SK-N-SH (cell line): Measurements from ENCODE around the gene PAM. TPM values are rescaled to one million over a fixed set of nuclear protein-coding genes. Genes with fewer than 3 reads are reported as not detected.

Source experiments
- CTCF ChIA-PET: fragments of 300-600, 350-600 bp; formaldehyde crosslinking; extraction: SDS; loops from one replicate; lab custom pipeline; 2021; lab: Yijun Ruan, JAX
- POLR2A ChIA-PET: fragments of 350-600 bp; sonication (Branson Sonifier 250); formaldehyde crosslinking; extraction: SDS; loops from one replicate; lab custom pipeline; 2020; ENCODE audit warnings: antibody characterized with exemption, inconsistent platforms; lab: Yijun Ruan, JAX
- DNase-seq: peaks from one replicate; pipeline ENCODE4 v3.0.0; 2012
- H2AFZ ChIP-seq: fragments of 200-600 bp; sonication (generic); 2 replicates; pipeline ENCODE4 v1.8.1; 2016; ENCODE audit warnings: antibody characterized with exemption, mild to moderate bottlenecking, low read depth
- H3F3A ChIP-seq: fragments of 200-600 bp; sonication (generic); replicated peaks from 2 replicates; pipeline ENCODE3; 2016; ENCODE audit warnings: antibody characterized with exemption, mild to moderate bottlenecking; ENCODE audit not compliant: insufficient read depth
- H3K27ac ChIP-seq, 2 experiments: fragments of 200-500 bp in 1 of 2; fragments of 200-600 bp in 1 of 2; sonication (Bioruptor generic) in 1 of 2; sonication (generic), shearing (Covaris generic) in 1 of 2; 2 replicates each; pipeline versions ENCODE4 v1.5.1 to v1.6.1; 2014 to 2016; ENCODE audit warnings: low read depth in 2 of 2, inconsistent platforms in 1 of 2, low read length in 1 of 2, mild to moderate bottlenecking in 1 of 2, mixed read lengths in 1 of 2
- H3K27me3 ChIP-seq: fragments of 200-600 bp; sonication (generic), shearing (Covaris generic); 2 replicates; pipeline ENCODE4 v1.6.1; 2016; ENCODE audit warnings: mixed run types; ENCODE audit not compliant: insufficient read depth
- H3K36me3 ChIP-seq, 2 experiments: fragments of 200-500 bp in 1 of 2; fragments of 200-600 bp in 1 of 2; sonication (Bioruptor generic) in 1 of 2; sonication (generic) in 1 of 2; replicated peaks in 1 of 2; 2 replicates each; pipeline versions ENCODE3 to v1.5.1; 2014 to 2016; ENCODE audit warnings: low read length in 1 of 2, mild to moderate bottlenecking in 1 of 2; ENCODE audit not compliant: insufficient read depth in 2 of 2, control insufficient read depth in 1 of 2
- H3K4me1 ChIP-seq, 2 experiments: fragments of 200-500 bp in 1 of 2; fragments of 200-600 bp in 1 of 2; sonication (Bioruptor generic) in 1 of 2; sonication (generic), shearing (Covaris generic) in 1 of 2; 2 replicates each; pipeline versions ENCODE4 v1.5.1 to v1.6.1; 2014 to 2016; ENCODE audit warnings: low read depth in 1 of 2, low read length in 1 of 2, mixed run types in 1 of 2; ENCODE audit not compliant: insufficient read depth in 2 of 2, control insufficient read depth in 1 of 2
- H3K4me2 ChIP-seq: fragments of 200-600 bp; sonication (generic), shearing (Covaris generic); 2 replicates; pipeline ENCODE4 v1.6.1; 2017; ENCODE audit warnings: mixed run types
- H3K4me3 ChIP-seq, 2 experiments: fragments of 200-500 bp in 1 of 2; fragments of 200-600 bp in 1 of 2; sonication (Bioruptor generic) in 1 of 2; sonication (generic), shearing (Covaris generic) in 1 of 2; 2 replicates each; pipeline versions ENCODE4 v1.5.1 to v1.8.1; 2014 to 2016; ENCODE audit warnings: low read depth in 2 of 2, inconsistent platforms in 1 of 2, low read length in 1 of 2, mild to moderate bottlenecking in 1 of 2, mixed read lengths in 1 of 2, moderate library complexity in 1 of 2
- H3K79me2 ChIP-seq: fragments of 200-600 bp; sonication (generic); 2 replicates; pipeline ENCODE4 v1.8.1; 2017; ENCODE audit warnings: mild to moderate bottlenecking; ENCODE audit not compliant: insufficient read depth
- H3K9ac ChIP-seq: fragments of 200-600 bp; sonication (generic); 2 replicates; pipeline ENCODE4 v1.6.1; 2017; ENCODE audit warnings: mixed run types
- H3K9me2 ChIP-seq: fragments of 200-600 bp; sonication (generic); 2 replicates; pipeline ENCODE4 v1.6.1; 2017; ENCODE audit warnings: mixed run types
- H3K9me3 ChIP-seq: fragments of 200-600 bp; sonication (generic); 2 replicates; pipeline ENCODE4 v1.6.1; 2017; ENCODE audit warnings: mixed run types, mild to moderate bottlenecking, moderate library complexity
- H4K20me1 ChIP-seq: fragments of 200-600 bp; sonication (generic); 2 replicates; pipeline ENCODE4 v1.6.1; 2017; ENCODE audit warnings: mild to moderate bottlenecking, mixed run types; ENCODE audit not compliant: insufficient read depth
- ELF1 ChIP-seq: IDR thresholded peaks from 2 replicates; pipeline ENCODE4 v1.4.0; 2012
- EP300 ChIP-seq, 2 experiments: IDR thresholded peaks; 2 replicates each; pipeline versions ENCODE4 v1.4.0 to v1.6.1; 2012; ENCODE audit warnings: borderline replicate concordance in 1 of 2, low read depth in 1 of 2, low read length in 1 of 2
- FOXM1 ChIP-seq: IDR thresholded peaks from 2 replicates; pipeline ENCODE4 v1.4.0; 2012; ENCODE audit warnings: low read depth, mild to moderate bottlenecking
- JUND ChIP-seq: IDR thresholded peaks from 2 replicates; pipeline ENCODE4 v1.4.0; 2012
- MEF2A ChIP-seq: IDR thresholded peaks from 2 replicates; pipeline ENCODE4 v1.4.0; 2012; ENCODE audit warnings: low read depth, borderline replicate concordance
- NFIC ChIP-seq: IDR thresholded peaks from 2 replicates; pipeline ENCODE4 v1.4.0; 2012; ENCODE audit warnings: borderline replicate concordance
- NRF1 ChIP-seq: IDR thresholded peaks from 2 replicates; pipeline ENCODE4 v1.6.1; 2012; ENCODE audit warnings: low read depth, mild to moderate bottlenecking, low read length
- RAD21 ChIP-seq: IDR thresholded peaks from 2 replicates; pipeline ENCODE4 v1.6.1; 2012; ENCODE audit warnings: mild to moderate bottlenecking, low read length
- RCOR1 ChIP-seq: fragments of 150-350 bp; IDR thresholded peaks from 2 replicates; pipeline ENCODE4 v1.6.1; 2017; ENCODE audit warnings: antibody characterized with exemption, low read length
- SIN3A ChIP-seq: IDR thresholded peaks from 2 replicates; pipeline ENCODE4 v1.6.1; 2012; ENCODE audit warnings: low read depth, mild to moderate bottlenecking, low read length, moderate library complexity, borderline replicate concordance
- SMC3 ChIP-seq: IDR thresholded peaks from 2 replicates; pipeline ENCODE4 v1.6.1; 2012; ENCODE audit warnings: low read depth, low read length, improper control_type of control experiment
- TAF1 ChIP-seq: IDR thresholded peaks from 2 replicates; pipeline ENCODE4 v1.6.1; 2012; ENCODE audit warnings: low read depth, mild to moderate bottlenecking, low read length, moderate library complexity, borderline replicate concordance
- TEAD4 ChIP-seq: IDR thresholded peaks from 2 replicates; pipeline ENCODE4 v1.4.0; 2012; ENCODE audit warnings: mild to moderate bottlenecking, borderline replicate concordance; ENCODE audit not compliant: insufficient read depth
- YY1 ChIP-seq: IDR thresholded peaks from 2 replicates; pipeline ENCODE4 v1.4.0; 2012; ENCODE audit warnings: low read depth, mild to moderate bottlenecking
- WGBS: methylation state at CpG from one replicate; pipeline ENCODE4 v1.1.6; 2017; ENCODE audit warnings: low lambda C conversion rate; 5-methylcytosine and 5-hydroxymethylcytosine counted together
- polyA plus RNA-seq, 3 experiments: library from polyadenylated mRNA; depleted of rRNA; stranded (reverse); fragments of >200 nt; gene quantifications; 2 replicates each; pipeline ENCODE4 v1.2.3, GENCODE V29; 2012
- TF ChIP-seq, protein P1 (sequence below): IDR thresholded peaks from 2 replicates; pipeline ENCODE4; 2012
- TF ChIP-seq, protein P2 (sequence below): IDR thresholded peaks from 2 replicates; pipeline ENCODE4 v1.4.0; 2012; ENCODE audit warnings: low read depth, borderline replicate concordance
- TF ChIP-seq, protein P3 (sequence below): IDR thresholded peaks from 2 replicates; pipeline ENCODE4 v1.6.1; 2012; ENCODE audit warnings: mild to moderate bottlenecking, low read depth, low read length, moderate library complexity
- TF ChIP-seq, protein P4 (sequence below): fragments of 200-600 bp; sonication (generic); IDR thresholded peaks from 2 replicates; pipeline ENCODE4 v1.6.1; 2017; ENCODE audit warnings: antibody characterized with exemption, mild to moderate bottlenecking, moderate library complexity
- TF ChIP-seq, protein P5 (sequence below): IDR thresholded peaks from 2 replicates; pipeline ENCODE4 v1.4.0; 2012; ENCODE audit warnings: low read depth
- TF ChIP-seq, protein P6 (sequence below): fragments of 150-350 bp; IDR thresholded peaks from 2 replicates; pipeline ENCODE4 v1.6.1; 2016; ENCODE audit warnings: mild to moderate bottlenecking, low read depth, low read length
- TF ChIP-seq, protein P7 (sequence below): IDR thresholded peaks from 2 replicates; pipeline ENCODE4 v1.4.0; 2012; ENCODE audit warnings: low read depth, borderline replicate concordance

The PAM gene
- polyA plus RNA-seq (2012; rRNA removed), result 507 and 662 TPM in 2 replicates
- 705 and 812 TPM in 2 replicates for polyA plus RNA-seq (2012; cell fraction: cytosol; rRNA removed)
- 426 and 472 TPM in 2 replicates for polyA plus RNA-seq (2012; cell fraction: nucleus; rRNA removed)

DNA sequence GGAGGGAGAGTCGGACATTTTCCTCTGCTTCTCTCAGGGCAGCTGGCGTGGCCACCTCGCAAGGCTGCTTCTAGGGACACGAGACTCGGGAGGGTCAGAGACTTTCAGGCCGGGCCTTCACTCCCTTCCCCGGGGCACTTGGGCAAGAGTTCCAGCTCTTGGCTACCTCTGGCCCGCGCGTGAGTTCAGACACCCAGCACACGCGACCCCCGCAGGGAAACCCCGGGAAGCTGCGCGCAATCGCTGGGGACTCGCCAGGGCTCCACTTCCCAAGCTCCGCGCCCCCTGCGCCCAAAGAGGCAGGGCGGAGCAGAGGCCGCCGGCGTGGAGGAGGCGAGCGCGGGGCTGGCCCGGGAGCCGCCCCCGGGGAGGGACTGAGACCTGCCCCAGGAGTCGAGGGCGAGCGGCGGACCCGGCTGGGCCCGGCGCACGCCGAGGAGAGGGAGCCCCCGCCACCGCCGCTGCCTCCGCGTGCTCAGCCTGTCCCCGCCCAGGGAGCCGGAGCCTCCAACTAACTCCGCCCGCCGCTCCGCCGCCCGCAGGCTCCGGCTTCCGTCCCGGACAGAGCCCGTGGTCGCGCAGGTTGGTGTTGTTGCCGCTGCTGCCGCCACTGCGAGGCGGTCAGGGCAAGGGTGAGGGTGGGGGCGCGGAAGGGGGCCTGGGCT lies at the start of gene PAM:
Gene PAM, plus strand, starts transcription at position 539 of the 665 bp plus-strand sequence. CDS start 110,891 bp downstream, outside the sequence.
- Histone ChIP-seq H3K4me2 (peak within 1 kb of the TSS; percentile 96), H3K36me3 (no peaks in the 10 kb centered on the region), H3K27ac (peak within 1 kb of the TSS; percentile 89), H3K27me3 (no peaks in the 10 kb centered on the region), H3K79me2 (peaks cover 49% of the 10 kb centered on the region), H3K4me3 (peak within 1 kb of the TSS; percentile 72 to 96), H4K20me1 (no peaks in the 10 kb centered on the region; the same call in 1 of the 2 replicates), H3K9me3 (no peaks in the 10 kb centered on the region), H2AFZ (peak within 1 kb of the TSS; percentile 98), H3K4me1 (peaks cover 20 to 22% of the 10 kb centered on the region in 2 experiments; a peak in 3 of 4 replicates), H3F3A (no peaks in the 10 kb centered on the region), H3K9me2 (no peaks in the 10 kb centered on the region), H3K9ac (peak within 1 kb of the TSS; percentile 97)
- CTCF ChIA-PET, result interaction anchor here (1.1 to 6.0 kb wide), 7 partner anchors 8 to 384 kb away, joined by 3 to 36 read pairs (median 5); no protein-coding TSS in a partner anchor
- WGBS, result 0% methylated on average over 7 of the region's 65 CpGs
- DNase-seq, result peak; percentile 93
- POLR2A ChIA-PET, result interaction anchor here (1.0 to 1.5 kb wide), 3 partner anchors 8 to 365 kb away, joined by 3 to 6 read pairs (median 5); partner anchors contain the start of genes GIN1 and PPIP5K2
- TF ChIP-seq SMC3, result no peak
- TF ChIP-seq, protein P1, sequence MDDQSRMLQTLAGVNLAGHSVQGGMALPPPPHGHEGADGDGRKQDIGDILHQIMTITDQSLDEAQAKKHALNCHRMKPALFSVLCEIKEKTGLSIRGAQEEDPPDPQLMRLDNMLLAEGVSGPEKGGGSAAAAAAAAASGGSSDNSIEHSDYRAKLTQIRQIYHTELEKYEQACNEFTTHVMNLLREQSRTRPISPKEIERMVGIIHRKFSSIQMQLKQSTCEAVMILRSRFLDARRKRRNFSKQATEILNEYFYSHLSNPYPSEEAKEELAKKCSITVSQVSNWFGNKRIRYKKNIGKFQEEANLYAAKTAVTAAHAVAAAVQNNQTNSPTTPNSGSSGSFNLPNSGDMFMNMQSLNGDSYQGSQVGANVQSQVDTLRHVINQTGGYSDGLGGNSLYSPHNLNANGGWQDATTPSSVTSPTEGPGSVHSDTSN, result no peak
- no peak for TF ChIP-seq RCOR1
- no peak for TF ChIP-seq ELF1
- TF ChIP-seq NFIC, result no peak
- TF ChIP-seq, protein P2, sequence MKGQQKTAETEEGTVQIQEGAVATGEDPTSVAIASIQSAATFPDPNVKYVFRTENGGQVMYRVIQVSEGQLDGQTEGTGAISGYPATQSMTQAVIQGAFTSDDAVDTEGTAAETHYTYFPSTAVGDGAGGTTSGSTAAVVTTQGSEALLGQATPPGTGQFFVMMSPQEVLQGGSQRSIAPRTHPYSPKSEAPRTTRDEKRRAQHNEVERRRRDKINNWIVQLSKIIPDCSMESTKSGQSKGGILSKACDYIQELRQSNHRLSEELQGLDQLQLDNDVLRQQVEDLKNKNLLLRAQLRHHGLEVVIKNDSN, result no peak
- TF ChIP-seq NRF1, result peak; percentile 40; the same call in 1 of the 2 replicates
- TF ChIP-seq EP300 (IDR thresholded peaks at IDR 0.05; ENCODE audit: borderline replicate concordance in 1 of 2, low read depth in 1 of 2, low read length in 1 of 2), result no peak
- TF ChIP-seq TEAD4, result 0 out of 2 replicates have a peak, but pooled peaks have one; percentile 5
- peak; percentile 51; the same call in 1 of the 2 replicates for TF ChIP-seq TAF1
- TF ChIP-seq SIN3A, result peak; percentile 86; the same call in 1 of the 2 replicates
- TF ChIP-seq, protein P3, sequence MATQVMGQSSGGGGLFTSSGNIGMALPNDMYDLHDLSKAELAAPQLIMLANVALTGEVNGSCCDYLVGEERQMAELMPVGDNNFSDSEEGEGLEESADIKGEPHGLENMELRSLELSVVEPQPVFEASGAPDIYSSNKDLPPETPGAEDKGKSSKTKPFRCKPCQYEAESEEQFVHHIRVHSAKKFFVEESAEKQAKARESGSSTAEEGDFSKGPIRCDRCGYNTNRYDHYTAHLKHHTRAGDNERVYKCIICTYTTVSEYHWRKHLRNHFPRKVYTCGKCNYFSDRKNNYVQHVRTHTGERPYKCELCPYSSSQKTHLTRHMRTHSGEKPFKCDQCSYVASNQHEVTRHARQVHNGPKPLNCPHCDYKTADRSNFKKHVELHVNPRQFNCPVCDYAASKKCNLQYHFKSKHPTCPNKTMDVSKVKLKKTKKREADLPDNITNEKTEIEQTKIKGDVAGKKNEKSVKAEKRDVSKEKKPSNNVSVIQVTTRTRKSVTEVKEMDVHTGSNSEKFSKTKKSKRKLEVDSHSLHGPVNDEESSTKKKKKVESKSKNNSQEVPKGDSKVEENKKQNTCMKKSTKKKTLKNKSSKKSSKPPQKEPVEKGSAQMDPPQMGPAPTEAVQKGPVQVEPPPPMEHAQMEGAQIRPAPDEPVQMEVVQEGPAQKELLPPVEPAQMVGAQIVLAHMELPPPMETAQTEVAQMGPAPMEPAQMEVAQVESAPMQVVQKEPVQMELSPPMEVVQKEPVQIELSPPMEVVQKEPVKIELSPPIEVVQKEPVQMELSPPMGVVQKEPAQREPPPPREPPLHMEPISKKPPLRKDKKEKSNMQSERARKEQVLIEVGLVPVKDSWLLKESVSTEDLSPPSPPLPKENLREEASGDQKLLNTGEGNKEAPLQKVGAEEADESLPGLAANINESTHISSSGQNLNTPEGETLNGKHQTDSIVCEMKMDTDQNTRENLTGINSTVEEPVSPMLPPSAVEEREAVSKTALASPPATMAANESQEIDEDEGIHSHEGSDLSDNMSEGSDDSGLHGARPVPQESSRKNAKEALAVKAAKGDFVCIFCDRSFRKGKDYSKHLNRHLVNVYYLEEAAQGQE, result 0 out of 2 replicates have a peak, but pooled peaks have one; percentile 15
- no peak for TF ChIP-seq FOXM1
- TF ChIP-seq, protein P4, sequence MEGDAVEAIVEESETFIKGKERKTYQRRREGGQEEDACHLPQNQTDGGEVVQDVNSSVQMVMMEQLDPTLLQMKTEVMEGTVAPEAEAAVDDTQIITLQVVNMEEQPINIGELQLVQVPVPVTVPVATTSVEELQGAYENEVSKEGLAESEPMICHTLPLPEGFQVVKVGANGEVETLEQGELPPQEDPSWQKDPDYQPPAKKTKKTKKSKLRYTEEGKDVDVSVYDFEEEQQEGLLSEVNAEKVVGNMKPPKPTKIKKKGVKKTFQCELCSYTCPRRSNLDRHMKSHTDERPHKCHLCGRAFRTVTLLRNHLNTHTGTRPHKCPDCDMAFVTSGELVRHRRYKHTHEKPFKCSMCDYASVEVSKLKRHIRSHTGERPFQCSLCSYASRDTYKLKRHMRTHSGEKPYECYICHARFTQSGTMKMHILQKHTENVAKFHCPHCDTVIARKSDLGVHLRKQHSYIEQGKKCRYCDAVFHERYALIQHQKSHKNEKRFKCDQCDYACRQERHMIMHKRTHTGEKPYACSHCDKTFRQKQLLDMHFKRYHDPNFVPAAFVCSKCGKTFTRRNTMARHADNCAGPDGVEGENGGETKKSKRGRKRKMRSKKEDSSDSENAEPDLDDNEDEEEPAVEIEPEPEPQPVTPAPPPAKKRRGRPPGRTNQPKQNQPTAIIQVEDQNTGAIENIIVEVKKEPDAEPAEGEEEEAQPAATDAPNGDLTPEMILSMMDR, result no peak
- TF ChIP-seq RAD21, result no peak
- no peak for TF ChIP-seq YY1
- TF ChIP-seq, protein P5, sequence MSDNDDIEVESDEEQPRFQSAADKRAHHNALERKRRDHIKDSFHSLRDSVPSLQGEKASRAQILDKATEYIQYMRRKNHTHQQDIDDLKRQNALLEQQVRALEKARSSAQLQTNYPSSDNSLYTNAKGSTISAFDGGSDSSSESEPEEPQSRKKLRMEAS, result no peak; the same call in 1 of the 2 replicates
- TF ChIP-seq, protein P6, sequence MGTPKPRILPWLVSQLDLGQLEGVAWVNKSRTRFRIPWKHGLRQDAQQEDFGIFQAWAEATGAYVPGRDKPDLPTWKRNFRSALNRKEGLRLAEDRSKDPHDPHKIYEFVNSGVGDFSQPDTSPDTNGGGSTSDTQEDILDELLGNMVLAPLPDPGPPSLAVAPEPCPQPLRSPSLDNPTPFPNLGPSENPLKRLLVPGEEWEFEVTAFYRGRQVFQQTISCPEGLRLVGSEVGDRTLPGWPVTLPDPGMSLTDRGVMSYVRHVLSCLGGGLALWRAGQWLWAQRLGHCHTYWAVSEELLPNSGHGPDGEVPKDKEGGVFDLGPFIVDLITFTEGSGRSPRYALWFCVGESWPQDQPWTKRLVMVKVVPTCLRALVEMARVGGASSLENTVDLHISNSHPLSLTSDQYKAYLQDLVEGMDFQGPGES, result no peak
- TF ChIP-seq JUND, result no peak
- no peak for TF ChIP-seq MEF2A
- TF ChIP-seq, protein P7, sequence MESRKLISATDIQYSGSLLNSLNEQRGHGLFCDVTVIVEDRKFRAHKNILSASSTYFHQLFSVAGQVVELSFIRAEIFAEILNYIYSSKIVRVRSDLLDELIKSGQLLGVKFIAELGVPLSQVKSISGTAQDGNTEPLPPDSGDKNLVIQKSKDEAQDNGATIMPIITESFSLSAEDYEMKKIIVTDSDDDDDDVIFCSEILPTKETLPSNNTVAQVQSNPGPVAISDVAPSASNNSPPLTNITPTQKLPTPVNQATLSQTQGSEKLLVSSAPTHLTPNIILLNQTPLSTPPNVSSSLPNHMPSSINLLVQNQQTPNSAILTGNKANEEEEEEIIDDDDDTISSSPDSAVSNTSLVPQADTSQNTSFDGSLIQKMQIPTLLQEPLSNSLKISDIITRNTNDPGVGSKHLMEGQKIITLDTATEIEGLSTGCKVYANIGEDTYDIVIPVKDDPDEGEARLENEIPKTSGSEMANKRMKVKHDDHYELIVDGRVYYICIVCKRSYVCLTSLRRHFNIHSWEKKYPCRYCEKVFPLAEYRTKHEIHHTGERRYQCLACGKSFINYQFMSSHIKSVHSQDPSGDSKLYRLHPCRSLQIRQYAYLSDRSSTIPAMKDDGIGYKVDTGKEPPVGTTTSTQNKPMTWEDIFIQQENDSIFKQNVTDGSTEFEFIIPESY, result no peak
